Activated T-helper 17 cell treated with anti-CD3 and anti-CD28 coated beads, Interleukin-2, amount 50 U/mL, for 72 hours (primary cell): ENCODE measurements around the gene PNKD. TPM values are rescaled to one million over a fixed set of nuclear protein-coding genes. Genes with fewer than 3 reads are reported as not detected.

Experiments
- ATAC-seq: fragments of 150-1000 bp; cut with Tn5 transposase; replicated peaks from 2 replicates; pipeline ENCODE4 v1.10.0; 2021; ENCODE audit warnings: mild to moderate bottlenecking, moderate library complexity
- H3K27ac Mint-ChIP-seq: one replicate; pipeline ENCODE4 v1.8.0; 2022; ENCODE audit warnings: mixed read lengths
- H3K27me3 Mint-ChIP-seq: one replicate; pipeline ENCODE4 v1.8.0; 2022; ENCODE audit warnings: mixed read lengths
- H3K36me3 Mint-ChIP-seq: one replicate; pipeline ENCODE4 v1.8.0; 2022; ENCODE audit warnings: low read depth, mild to moderate bottlenecking, mixed read lengths
- H3K4me1 Mint-ChIP-seq: one replicate; pipeline ENCODE4 v1.8.0; 2022; ENCODE audit warnings: mixed read lengths
- H3K4me3 Mint-ChIP-seq: one replicate; pipeline ENCODE4 v1.8.0; 2022; ENCODE audit warnings: mild to moderate bottlenecking, mixed read lengths
- H3K9me3 Mint-ChIP-seq: one replicate; pipeline ENCODE4 v1.8.0; 2022; ENCODE audit warnings: mixed read lengths
- total RNA-seq, 2 donors: library from RNA; stranded (reverse); gene quantifications; one replicate each; pipeline ENCODE4 v1.2.3, GENCODE V29; 2022

PNKD gene
- total RNA-seq, 2 donors from 2014 or later = 21.1 to 30.9 TPM

- no peaks in the 10 kb centered on the region for H3K4me1 Mint-ChIP-seq
- H3K27me3 Mint-ChIP-seq = no peaks in the 10 kb centered on the region
- H3K27ac Mint-ChIP-seq = no peak overlapping the region
- H3K9me3 Mint-ChIP-seq = no peaks in the 10 kb centered on the region
- H3K4me3 Mint-ChIP-seq = no peak overlapping the region
- ATAC-seq = no peak
- no peaks in the 10 kb centered on the region for H3K36me3 Mint-ChIP-seq
These were observed 93.9 kb downstream of the PNKD start for GRCh38 chr2:218364196-218364595.

GRCh38 chr2:218366621-218367414 is 96.5 kb downstream of the PNKD start:
- ATAC-seq = no peak
- peak overlapping the region; percentile 66 for H3K27ac Mint-ChIP-seq

GRCh38 chr2:218367415-218368149 is 97.3 kb downstream of the PNKD start:
- peak; percentile 99 for ATAC-seq
- H3K27me3 Mint-ChIP-seq = no peaks in the 10 kb centered on the region
- peak overlapping the region; percentile 70 for H3K4me3 Mint-ChIP-seq
- H3K36me3 Mint-ChIP-seq = no peaks in the 10 kb centered on the region
- H3K27ac Mint-ChIP-seq = peak overlapping the region; percentile 66
- H3K4me1 Mint-ChIP-seq = peaks cover 7% of the 10 kb centered on the region
- no peaks in the 10 kb centered on the region for H3K9me3 Mint-ChIP-seq

More at GRCh38 chr2:218366621-218367414, 96.5 kb downstream of the PNKD start:
- Mint-ChIP-seq H3K27me3 (no peaks in the 10 kb centered on the region), H3K4me1 (peaks cover 7% of the 10 kb centered on the region), H3K36me3 (no peaks in the 10 kb centered on the region), H3K4me3 (peak overlapping the region; percentile 70), H3K9me3 (no peaks in the 10 kb centered on the region)

GRCh38 chr2:218368150-218368528 is 97.8 kb downstream of the PNKD start:
- H3K9me3 Mint-ChIP-seq = no peaks in the 10 kb centered on the region
- H3K27ac Mint-ChIP-seq = peak overlapping the region; percentile 66
- no peak for ATAC-seq
- H3K4me1 Mint-ChIP-seq = peaks cover 7% of the 10 kb centered on the region
- no peaks in the 10 kb centered on the region for H3K36me3 Mint-ChIP-seq
- no peaks in the 10 kb centered on the region for H3K27me3 Mint-ChIP-seq
- peak overlapping the region; percentile 70 for H3K4me3 Mint-ChIP-seq

GRCh38 chr2:218368621-218369153 is 98.4 kb downstream of the PNKD start:
- Mint-ChIP-seq H3K27me3 (no peaks in the 10 kb centered on the region), H3K36me3 (no peaks in the 10 kb centered on the region), H3K9me3 (no peaks in the 10 kb centered on the region), H3K27ac (no peak overlapping the region), H3K4me1 (peaks cover 7% of the 10 kb centered on the region), H3K4me3 (peak overlapping the region; percentile 70)
- no peak for ATAC-seq

GRCh38 chr2:218369330-218369729 is 99.0 kb downstream of the PNKD start:
- Mint-ChIP-seq H3K27ac (no peak overlapping the region), H3K36me3 (no peaks in the 10 kb centered on the region), H3K9me3 (no peaks in the 10 kb centered on the region), H3K4me3 (peak overlapping the region; percentile 70), H3K4me1 (peaks cover 7% of the 10 kb centered on the region), H3K27me3 (no peaks in the 10 kb centered on the region)
- ATAC-seq = no peak

- Mint-ChIP-seq H3K36me3 (no peaks in the 10 kb centered on the region), H3K27ac (no peak overlapping the region), H3K9me3 (no peaks in the 10 kb centered on the region), H3K4me3 (no peak overlapping the region), H3K27me3 (no peaks in the 10 kb centered on the region), H3K4me1 (peaks cover 7% of the 10 kb centered on the region)
- no peak for ATAC-seq
These were observed 100.2 kb downstream of the PNKD start for GRCh38 chr2:218370410-218371063.

- ATAC-seq = no peak
- Mint-ChIP-seq H3K27ac (no peak overlapping the region), H3K27me3 (no peaks in the 10 kb centered on the region), H3K4me3 (no peak overlapping the region), H3K4me1 (peaks cover 7% of the 10 kb centered on the region), H3K9me3 (no peaks in the 10 kb centered on the region), H3K36me3 (no peaks in the 10 kb centered on the region)
These were observed 101.6 kb downstream of the PNKD start for GRCh38 chr2:218371983-218372350.

GRCh38 chr2:218374795-218375194 is 104.5 kb downstream of the PNKD start:
- Mint-ChIP-seq H3K36me3 (no peaks in the 10 kb centered on the region), H3K9me3 (no peaks in the 10 kb centered on the region), H3K4me3 (no peak overlapping the region), H3K27ac (no peak overlapping the region), H3K4me1 (peaks cover 5% of the 10 kb centered on the region), H3K27me3 (no peaks in the 10 kb centered on the region)
- ATAC-seq = no peak

- no peak overlapping the region for H3K27ac Mint-ChIP-seq
- no peak for ATAC-seq
- no peaks in the 10 kb centered on the region for H3K36me3 Mint-ChIP-seq
- no peak overlapping the region for H3K4me3 Mint-ChIP-seq
- no peaks in the 10 kb centered on the region for H3K27me3 Mint-ChIP-seq
- H3K9me3 Mint-ChIP-seq = no peaks in the 10 kb centered on the region
- peaks cover 1% of the 10 kb centered on the region for H3K4me1 Mint-ChIP-seq
These were observed 104.9 kb downstream of the PNKD start for GRCh38 chr2:218375212-218375611.

- no peak overlapping the region for H3K27ac Mint-ChIP-seq
- H3K27me3 Mint-ChIP-seq = no peaks in the 10 kb centered on the region
- no peaks in the 10 kb centered on the region for H3K36me3 Mint-ChIP-seq
- H3K4me3 Mint-ChIP-seq = no peak overlapping the region
- H3K9me3 Mint-ChIP-seq = no peaks in the 10 kb centered on the region
- no peak for ATAC-seq
- no peaks in the 10 kb centered on the region for H3K4me1 Mint-ChIP-seq
These were observed 107.7 kb downstream of the PNKD start for GRCh38 chr2:218378053-218378452.

GRCh38 chr2:218381916-218382366 is 111.6 kb downstream of the PNKD start, which contains the start of gene SLC11A1:
Gene SLC11A1, plus strand, starts transcription at chr2:218382273. Its CDS starts 96 bp downstream, at chr2:218382369.
- no peak for ATAC-seq
- Mint-ChIP-seq H3K36me3 (no peaks in the 10 kb centered on the region), H3K27ac (no peak within 1 kb of the TSS), H3K27me3 (no peaks in the 10 kb centered on the region), H3K9me3 (no peaks in the 10 kb centered on the region), H3K4me1 (no peaks in the 10 kb centered on the region), H3K4me3 (no peak within 1 kb of the TSS)

GRCh38 chr2:218382785-218383184 is 112.5 kb downstream of the PNKD start:
- Mint-ChIP-seq H3K27me3 (peaks cover 3% of the 10 kb centered on the region), H3K9me3 (no peaks in the 10 kb centered on the region), H3K27ac (no peak overlapping the region), H3K4me3 (no peak overlapping the region), H3K36me3 (no peaks in the 10 kb centered on the region), H3K4me1 (peaks cover 3% of the 10 kb centered on the region)
- no peak for ATAC-seq

- ATAC-seq = no peak
- no peak overlapping the region for H3K27ac Mint-ChIP-seq
- no peak overlapping the region for H3K4me3 Mint-ChIP-seq
These were observed 113.7 kb downstream of the PNKD start for GRCh38 chr2:218383892-218384519.

More at GRCh38 chr2:218383892-218384519, 113.7 kb downstream of the PNKD start:
- Mint-ChIP-seq H3K9me3 (no peaks in the 10 kb centered on the region), H3K27me3 (peaks cover 3% of the 10 kb centered on the region), H3K36me3 (no peaks in the 10 kb centered on the region), H3K4me1 (peaks cover 3% of the 10 kb centered on the region)
